A673 (cell line): ENCODE data around the gene INPPL1.

Experiments used
- EZH2 ChIP-seq: fragments of 200-600 bp; sonication (generic); IDR thresholded peaks from 2 replicates; pipeline ENCODE4 v1.6.1; 2017; ENCODE audit warnings: borderline replicate concordance, low read depth, mild to moderate bottlenecking, mixed read lengths, antibody characterized with exemption, low read length; ENCODE audit not compliant: poor library complexity, severe bottlenecking
- TF ChIP-seq, protein P1 (sequence below): fragments of 300-800, 200-600 bp; sonication (generic); conservative IDR thresholded peaks from 2 replicates; pipeline ENCODE4 v1.5.1; 2017; ENCODE audit warnings: low read depth, mild to moderate bottlenecking, antibody characterized with exemption, low read length, moderate library complexity, mixed read lengths

DNA sequence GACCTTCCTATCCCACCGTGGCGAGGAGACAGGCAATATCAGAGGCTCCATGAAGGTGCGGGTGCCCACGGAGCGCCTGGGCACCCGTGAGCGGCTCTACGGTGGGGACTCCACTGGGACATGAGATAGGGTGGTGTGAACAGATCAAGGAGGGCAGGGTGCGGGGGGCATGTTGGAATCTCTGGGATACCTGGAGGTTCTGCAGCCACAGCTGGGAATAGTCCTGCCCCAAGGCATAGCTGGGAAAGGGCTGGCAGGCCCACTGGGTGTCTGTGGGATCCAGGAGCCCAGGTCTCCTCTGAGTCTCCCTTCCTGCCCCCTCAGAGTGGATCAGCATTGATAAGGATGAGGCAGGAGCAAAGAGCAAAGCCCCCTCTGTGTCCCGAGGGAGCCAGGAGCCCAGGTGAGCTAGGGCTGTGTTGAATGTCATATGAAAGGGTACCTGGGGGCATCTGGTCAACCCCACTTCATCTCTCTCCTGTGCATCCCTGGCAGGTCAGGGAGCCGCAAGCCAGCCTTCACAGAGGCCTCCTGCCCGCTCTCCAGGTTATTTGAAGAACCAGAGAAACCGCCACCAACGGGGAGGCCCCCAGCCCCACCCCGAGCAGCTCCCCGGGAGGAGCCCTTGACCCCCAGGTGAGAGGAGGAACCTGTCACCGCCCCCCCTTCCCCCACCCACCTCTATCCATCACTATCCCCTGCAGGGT lies 10.9 kb downstream of the INPPL1 start:
- TF ChIP-seq EZH2 = no peak
- TF ChIP-seq, protein P1, sequence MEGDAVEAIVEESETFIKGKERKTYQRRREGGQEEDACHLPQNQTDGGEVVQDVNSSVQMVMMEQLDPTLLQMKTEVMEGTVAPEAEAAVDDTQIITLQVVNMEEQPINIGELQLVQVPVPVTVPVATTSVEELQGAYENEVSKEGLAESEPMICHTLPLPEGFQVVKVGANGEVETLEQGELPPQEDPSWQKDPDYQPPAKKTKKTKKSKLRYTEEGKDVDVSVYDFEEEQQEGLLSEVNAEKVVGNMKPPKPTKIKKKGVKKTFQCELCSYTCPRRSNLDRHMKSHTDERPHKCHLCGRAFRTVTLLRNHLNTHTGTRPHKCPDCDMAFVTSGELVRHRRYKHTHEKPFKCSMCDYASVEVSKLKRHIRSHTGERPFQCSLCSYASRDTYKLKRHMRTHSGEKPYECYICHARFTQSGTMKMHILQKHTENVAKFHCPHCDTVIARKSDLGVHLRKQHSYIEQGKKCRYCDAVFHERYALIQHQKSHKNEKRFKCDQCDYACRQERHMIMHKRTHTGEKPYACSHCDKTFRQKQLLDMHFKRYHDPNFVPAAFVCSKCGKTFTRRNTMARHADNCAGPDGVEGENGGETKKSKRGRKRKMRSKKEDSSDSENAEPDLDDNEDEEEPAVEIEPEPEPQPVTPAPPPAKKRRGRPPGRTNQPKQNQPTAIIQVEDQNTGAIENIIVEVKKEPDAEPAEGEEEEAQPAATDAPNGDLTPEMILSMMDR = no peak
